SK-N-SH treated with all-trans-retinoic acid at 6 μM for 48 hours (cell line): ENCODE results near the gene TMEM119.

Experiments
- ATAC-seq: fragments of 200-7000 bp; cut with Tn5 transposase; 3 replicates; pipeline ENCODE4 v1.9.1; 2020; ENCODE audit warnings: mild to moderate bottlenecking, moderate library complexity
- ARNTL ChIP-seq: fragments of 450-650 bp; formaldehyde crosslinking; IDR thresholded peaks from 2 replicates; pipeline ENCODE4 v1.5.0; 2020; ENCODE audit warnings: low read depth, mild to moderate bottlenecking, moderate library complexity, borderline replicate concordance
- BACH2 ChIP-seq: fragments of 250-450 bp; sonication (Bioruptor Pico); IDR thresholded peaks from 2 replicates; pipeline ENCODE4 v1.9.0; 2021; ENCODE audit warnings: mild to moderate bottlenecking, borderline replicate concordance
- CSDC2 ChIP-seq: fragments of 250-450 bp; sonication (Bioruptor Pico); IDR thresholded peaks from 2 replicates; pipeline ENCODE4 v1.5.0; 2020; ENCODE audit warnings: mild to moderate bottlenecking, moderate library complexity
- GLIS3 ChIP-seq: fragments of 250-450 bp; sonication (Bioruptor Pico); IDR thresholded peaks from 2 replicates; pipeline ENCODE4 v1.5.0; 2020; ENCODE audit warnings: mild to moderate bottlenecking, moderate library complexity
- ISL1 ChIP-seq: fragments of 250-450 bp; sonication (Bioruptor Pico); IDR thresholded peaks from 2 replicates; pipeline ENCODE4 v2.1.2; 2022; ENCODE audit warnings: mild to moderate bottlenecking, moderate library complexity
- PPARA ChIP-seq: fragments of 250-450 bp; sonication (Bioruptor Pico); IDR thresholded peaks from 2 replicates; pipeline ENCODE4 v1.5.0; 2020; ENCODE audit warnings: mild to moderate bottlenecking, borderline replicate concordance
- RARB ChIP-seq: fragments of 250-450 bp; sonication (Bioruptor Pico); IDR thresholded peaks from 2 replicates; pipeline ENCODE4 v1.8.0; 2021; ENCODE audit warnings: mild to moderate bottlenecking, moderate library complexity
- TCF4 ChIP-seq: fragments of 250-450 bp; sonication (Bioruptor Pico); IDR thresholded peaks from 2 replicates; pipeline ENCODE4 v1.8.0; 2021; ENCODE audit warnings: mild to moderate bottlenecking, moderate library complexity, borderline replicate concordance
- ZFP30 ChIP-seq: fragments of 450-650 bp; formaldehyde crosslinking; IDR thresholded peaks from 2 replicates; pipeline ENCODE4 v1.5.0; 2022; ENCODE audit warnings: mild to moderate bottlenecking, moderate library complexity
- ZNF70 ChIP-seq: fragments of 450-650 bp; formaldehyde crosslinking; IDR thresholded peaks from 2 replicates; pipeline ENCODE4 v1.5.0; 2020; ENCODE audit warnings: mild to moderate bottlenecking, moderate library complexity
- ZNF8 ChIP-seq: fragments of 450-650 bp; formaldehyde crosslinking; IDR thresholded peaks from 2 replicates; pipeline ENCODE4 v1.5.0; 2020; ENCODE audit warnings: mild to moderate bottlenecking, moderate library complexity
- TF ChIP-seq, protein P1 (sequence below): fragments of 250-450 bp; sonication (Bioruptor Pico); IDR thresholded peaks from 2 replicates; pipeline ENCODE4 v1.8.0; 2021; ENCODE audit warnings: low read depth, mild to moderate bottlenecking, moderate library complexity, borderline replicate concordance
- TF ChIP-seq, protein P2 (sequence below): fragments of 250-450 bp; sonication (Bioruptor Pico); IDR thresholded peaks from 2 replicates; pipeline ENCODE4 v1.5.0; 2020; ENCODE audit warnings: mild to moderate bottlenecking, moderate library complexity
- TF ChIP-seq, protein P3 (sequence below): fragments of 250-450 bp; sonication (Bioruptor Pico); IDR thresholded peaks from 2 replicates; pipeline ENCODE4 v1.8.0; 2020; ENCODE audit warnings: mild to moderate bottlenecking, moderate library complexity, borderline replicate concordance
- TF ChIP-seq, protein P4 (sequence below): fragments of 250-450 bp; sonication (Bioruptor Pico); IDR thresholded peaks from 2 replicates; pipeline ENCODE4 v1.5.1; 2020; ENCODE audit warnings: low read depth, mild to moderate bottlenecking, moderate library complexity
- TF ChIP-seq, protein P5 (sequence below): fragments of 250-450 bp; sonication (Bioruptor Pico); IDR thresholded peaks from 2 replicates; pipeline ENCODE4 v1.5.1; 2021; ENCODE audit warnings: mild to moderate bottlenecking, moderate library complexity

The TMEM119 gene

DNA sequence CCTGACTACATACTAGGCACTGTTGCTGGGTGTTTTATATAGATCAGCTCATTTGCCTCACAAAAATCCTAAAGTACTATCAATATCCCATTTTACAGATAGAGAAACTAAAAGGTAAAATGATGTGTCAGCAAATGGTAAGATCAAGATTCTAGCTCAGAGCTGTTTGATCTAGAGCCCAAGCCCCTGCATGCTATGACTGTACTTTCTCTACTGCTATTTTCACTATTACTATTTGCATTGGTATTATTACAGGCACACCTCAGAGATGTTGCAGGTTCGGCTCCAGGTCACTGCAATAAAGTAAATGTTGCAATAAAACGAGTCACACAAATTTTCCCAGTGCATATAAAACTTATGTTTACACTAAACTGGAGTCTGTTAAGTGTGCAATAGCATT is 24.6 kb downstream of the TMEM119 start:
- no peak for ATAC-seq

DNA sequence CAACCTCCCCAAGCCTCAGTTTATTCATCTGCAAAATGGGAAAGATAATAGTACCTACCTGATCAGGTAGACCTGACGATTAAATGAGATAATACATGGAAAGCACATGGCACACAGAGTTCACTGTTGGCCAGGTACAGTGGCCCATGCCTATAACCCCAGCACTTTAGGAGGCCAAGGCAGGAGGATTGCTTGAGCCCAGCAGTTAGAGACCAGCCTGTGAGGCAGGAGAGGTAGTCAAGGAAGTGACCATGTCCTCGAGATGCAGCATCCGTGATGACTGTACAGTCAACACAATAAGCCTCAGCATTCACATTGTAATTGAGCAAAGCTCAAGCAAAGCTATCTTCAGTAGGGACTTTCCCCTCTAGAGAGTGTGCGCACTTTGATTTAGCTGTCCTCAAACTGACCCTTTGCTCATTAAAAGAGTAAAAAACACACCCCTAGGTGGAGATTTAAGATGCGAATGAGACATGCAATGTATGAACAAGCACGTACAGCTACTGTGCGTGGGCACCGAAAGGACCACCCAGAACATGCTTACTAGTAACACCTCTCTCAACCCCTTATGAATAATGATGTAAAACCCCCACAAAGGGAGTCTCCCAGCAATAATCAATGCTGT is 25.6 kb downstream of the TMEM119 start:
- no peak for ATAC-seq
- TF ChIP-seq ZNF70 (CRISPR knock-in tag) (no peak), PPARA (CRISPR knock-in tag) (no peak), ZFP30 (no peak), ARNTL (CRISPR knock-in tag) (no peak), GLIS3 (CRISPR knock-in tag) (no peak)

More for the DNA sequence above, 24.6 kb downstream of the TMEM119 start:
- TF ChIP-seq, protein P1, sequence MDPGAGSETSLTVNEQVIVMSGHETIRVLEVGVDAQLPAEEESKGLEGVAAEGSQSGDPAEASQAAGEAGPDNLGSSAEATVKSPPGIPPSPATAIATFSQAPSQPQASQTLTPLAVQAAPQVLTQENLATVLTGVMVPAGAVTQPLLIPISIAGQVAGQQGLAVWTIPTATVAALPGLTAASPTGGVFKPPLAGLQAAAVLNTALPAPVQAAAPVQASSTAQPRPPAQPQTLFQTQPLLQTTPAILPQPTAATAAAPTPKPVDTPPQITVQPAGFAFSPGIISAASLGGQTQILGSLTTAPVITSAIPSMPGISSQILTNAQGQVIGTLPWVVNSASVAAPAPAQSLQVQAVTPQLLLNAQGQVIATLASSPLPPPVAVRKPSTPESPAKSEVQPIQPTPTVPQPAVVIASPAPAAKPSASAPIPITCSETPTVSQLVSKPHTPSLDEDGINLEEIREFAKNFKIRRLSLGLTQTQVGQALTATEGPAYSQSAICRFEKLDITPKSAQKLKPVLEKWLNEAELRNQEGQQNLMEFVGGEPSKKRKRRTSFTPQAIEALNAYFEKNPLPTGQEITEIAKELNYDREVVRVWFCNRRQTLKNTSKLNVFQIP (CRISPR knock-in tag) = no peak
- TF ChIP-seq, protein P2, sequence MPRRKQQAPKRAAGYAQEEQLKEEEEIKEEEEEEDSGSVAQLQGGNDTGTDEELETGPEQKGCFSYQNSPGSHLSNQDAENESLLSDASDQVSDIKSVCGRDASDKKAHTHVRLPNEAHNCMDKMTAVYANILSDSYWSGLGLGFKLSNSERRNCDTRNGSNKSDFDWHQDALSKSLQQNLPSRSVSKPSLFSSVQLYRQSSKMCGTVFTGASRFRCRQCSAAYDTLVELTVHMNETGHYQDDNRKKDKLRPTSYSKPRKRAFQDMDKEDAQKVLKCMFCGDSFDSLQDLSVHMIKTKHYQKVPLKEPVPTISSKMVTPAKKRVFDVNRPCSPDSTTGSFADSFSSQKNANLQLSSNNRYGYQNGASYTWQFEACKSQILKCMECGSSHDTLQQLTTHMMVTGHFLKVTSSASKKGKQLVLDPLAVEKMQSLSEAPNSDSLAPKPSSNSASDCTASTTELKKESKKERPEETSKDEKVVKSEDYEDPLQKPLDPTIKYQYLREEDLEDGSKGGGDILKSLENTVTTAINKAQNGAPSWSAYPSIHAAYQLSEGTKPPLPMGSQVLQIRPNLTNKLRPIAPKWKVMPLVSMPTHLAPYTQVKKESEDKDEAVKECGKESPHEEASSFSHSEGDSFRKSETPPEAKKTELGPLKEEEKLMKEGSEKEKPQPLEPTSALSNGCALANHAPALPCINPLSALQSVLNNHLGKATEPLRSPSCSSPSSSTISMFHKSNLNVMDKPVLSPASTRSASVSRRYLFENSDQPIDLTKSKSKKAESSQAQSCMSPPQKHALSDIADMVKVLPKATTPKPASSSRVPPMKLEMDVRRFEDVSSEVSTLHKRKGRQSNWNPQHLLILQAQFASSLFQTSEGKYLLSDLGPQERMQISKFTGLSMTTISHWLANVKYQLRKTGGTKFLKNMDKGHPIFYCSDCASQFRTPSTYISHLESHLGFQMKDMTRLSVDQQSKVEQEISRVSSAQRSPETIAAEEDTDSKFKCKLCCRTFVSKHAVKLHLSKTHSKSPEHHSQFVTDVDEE (CRISPR knock-in tag) = no peak
- TF ChIP-seq ARNTL (CRISPR knock-in tag) (no peak), GLIS3 (CRISPR knock-in tag) (no peak), CSDC2 (no peak), RARB (CRISPR knock-in tag) (no peak), ZNF8 (CRISPR knock-in tag) (no peak)
- TF ChIP-seq, protein P3, sequence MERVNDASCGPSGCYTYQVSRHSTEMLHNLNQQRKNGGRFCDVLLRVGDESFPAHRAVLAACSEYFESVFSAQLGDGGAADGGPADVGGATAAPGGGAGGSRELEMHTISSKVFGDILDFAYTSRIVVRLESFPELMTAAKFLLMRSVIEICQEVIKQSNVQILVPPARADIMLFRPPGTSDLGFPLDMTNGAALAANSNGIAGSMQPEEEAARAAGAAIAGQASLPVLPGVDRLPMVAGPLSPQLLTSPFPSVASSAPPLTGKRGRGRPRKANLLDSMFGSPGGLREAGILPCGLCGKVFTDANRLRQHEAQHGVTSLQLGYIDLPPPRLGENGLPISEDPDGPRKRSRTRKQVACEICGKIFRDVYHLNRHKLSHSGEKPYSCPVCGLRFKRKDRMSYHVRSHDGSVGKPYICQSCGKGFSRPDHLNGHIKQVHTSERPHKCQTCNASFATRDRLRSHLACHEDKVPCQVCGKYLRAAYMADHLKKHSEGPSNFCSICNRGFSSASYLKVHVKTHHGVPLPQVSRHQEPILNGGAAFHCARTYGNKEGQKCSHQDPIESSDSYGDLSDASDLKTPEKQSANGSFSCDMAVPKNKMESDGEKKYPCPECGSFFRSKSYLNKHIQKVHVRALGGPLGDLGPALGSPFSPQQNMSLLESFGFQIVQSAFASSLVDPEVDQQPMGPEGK = no peak
- TF ChIP-seq, all 23 proteins: peak for 0

DNA sequence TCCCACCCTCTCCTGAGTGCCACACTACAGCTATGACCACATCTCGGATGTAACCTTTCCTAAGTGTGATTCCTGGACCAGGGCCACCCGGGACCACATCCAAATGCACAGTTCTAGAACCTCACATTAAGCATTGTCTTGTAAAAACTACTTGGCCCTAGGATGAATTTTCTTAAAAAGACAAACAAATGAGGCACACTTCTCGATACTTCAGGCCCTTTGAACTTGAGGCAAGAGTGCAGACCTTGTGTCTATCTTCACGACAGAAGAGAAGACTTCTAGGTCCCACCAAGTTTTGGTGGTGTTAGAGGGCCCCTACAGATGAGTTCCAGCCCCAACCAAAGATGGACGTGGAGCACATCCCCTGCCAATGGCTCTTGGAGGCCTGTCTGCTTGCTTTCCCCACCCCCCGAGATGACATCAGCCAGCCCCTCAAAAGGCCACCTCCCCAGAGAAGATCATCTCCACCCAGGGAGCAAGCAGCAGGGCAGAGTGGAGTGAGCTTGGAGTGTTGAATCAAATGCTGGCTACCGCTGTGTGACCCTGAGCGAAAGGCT is 26.2 kb downstream of the TMEM119 start:
- TF ChIP-seq ISL1 (CRISPR knock-in tag) = no peak
- TF ChIP-seq, protein P3 = no peak
- TF ChIP-seq TCF4 (CRISPR knock-in tag) = no peak
- TF ChIP-seq, protein P2 (CRISPR knock-in tag) = no peak
- TF ChIP-seq, protein P4, sequence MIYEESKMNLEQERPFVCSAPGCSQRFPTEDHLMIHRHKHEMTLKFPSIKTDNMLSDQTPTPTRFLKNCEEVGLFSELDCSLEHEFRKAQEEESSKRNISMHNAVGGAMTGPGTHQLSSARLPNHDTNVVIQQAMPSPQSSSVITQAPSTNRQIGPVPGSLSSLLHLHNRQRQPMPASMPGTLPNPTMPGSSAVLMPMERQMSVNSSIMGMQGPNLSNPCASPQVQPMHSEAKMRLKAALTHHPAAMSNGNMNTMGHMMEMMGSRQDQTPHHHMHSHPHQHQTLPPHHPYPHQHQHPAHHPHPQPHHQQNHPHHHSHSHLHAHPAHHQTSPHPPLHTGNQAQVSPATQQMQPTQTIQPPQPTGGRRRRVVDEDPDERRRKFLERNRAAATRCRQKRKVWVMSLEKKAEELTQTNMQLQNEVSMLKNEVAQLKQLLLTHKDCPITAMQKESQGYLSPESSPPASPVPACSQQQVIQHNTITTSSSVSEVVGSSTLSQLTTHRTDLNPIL (CRISPR knock-in tag) = no peak
- no peak for TF ChIP-seq PPARA (CRISPR knock-in tag)
- TF ChIP-seq ZNF70 (CRISPR knock-in tag) = no peak
- TF ChIP-seq ZFP30 = no peak
- TF ChIP-seq RARB (CRISPR knock-in tag) = no peak
- TF ChIP-seq, protein P5, sequence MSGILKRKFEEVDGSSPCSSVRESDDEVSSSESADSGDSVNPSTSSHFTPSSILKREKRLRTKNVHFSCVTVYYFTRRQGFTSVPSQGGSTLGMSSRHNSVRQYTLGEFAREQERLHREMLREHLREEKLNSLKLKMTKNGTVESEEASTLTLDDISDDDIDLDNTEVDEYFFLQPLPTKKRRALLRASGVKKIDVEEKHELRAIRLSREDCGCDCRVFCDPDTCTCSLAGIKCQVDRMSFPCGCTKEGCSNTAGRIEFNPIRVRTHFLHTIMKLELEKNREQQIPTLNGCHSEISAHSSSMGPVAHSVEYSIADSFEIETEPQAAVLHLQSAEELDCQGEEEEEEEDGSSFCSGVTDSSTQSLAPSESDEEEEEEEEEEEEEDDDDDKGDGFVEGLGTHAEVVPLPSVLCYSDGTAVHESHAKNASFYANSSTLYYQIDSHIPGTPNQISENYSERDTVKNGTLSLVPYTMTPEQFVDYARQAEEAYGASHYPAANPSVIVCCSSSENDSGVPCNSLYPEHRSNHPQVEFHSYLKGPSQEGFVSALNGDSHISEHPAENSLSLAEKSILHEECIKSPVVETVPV = no peak
- no peak for TF ChIP-seq BACH2 (CRISPR knock-in tag)
- ATAC-seq = no peak
